HuH-7 (cell line): Measurements from ENCODE around the gene CETP.
A peak's percentile ranks its signal among the peaks of the same experiment; 100 is the strongest.

Experiments used
- DNase-seq: peaks from one replicate; pipeline ENCODE4 v3.0.0; 2011; ENCODE audit warnings: low spot score

CETP gene

GRCh38 chr16:56961851-56962281, at the start of gene CETP:
Gene CETP (plus strand): TSS chr16:56961950. CDS start chr16:56961980, 30 bp downstream.
- DNase-seq: no peak

- DNase-seq: no peak
Measured at GRCh38 chr16:56912746-56913708, 48.7 kb upstream of the CETP start.

DNA sequence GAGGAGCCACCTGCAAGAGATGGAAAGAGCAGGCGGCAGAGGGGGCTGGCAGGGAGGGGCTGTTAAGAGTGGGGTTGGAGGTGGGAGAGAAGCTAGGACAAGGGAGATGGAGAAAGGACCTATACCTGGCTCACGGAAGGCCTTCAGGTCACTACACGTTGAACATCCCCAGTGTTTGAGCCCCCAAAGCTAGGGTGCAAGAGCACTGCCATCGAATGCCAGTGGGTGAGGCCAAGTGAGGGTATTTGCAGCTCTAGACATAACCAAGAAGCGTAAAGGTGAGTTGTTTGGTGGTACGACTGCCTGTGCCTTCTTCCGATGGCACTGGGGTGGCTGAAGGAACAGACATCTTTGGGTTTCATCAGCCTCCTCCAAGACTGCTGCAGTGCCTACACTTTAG, 46.9 kb upstream of the CETP start:
- no peak for DNase-seq

DNA sequence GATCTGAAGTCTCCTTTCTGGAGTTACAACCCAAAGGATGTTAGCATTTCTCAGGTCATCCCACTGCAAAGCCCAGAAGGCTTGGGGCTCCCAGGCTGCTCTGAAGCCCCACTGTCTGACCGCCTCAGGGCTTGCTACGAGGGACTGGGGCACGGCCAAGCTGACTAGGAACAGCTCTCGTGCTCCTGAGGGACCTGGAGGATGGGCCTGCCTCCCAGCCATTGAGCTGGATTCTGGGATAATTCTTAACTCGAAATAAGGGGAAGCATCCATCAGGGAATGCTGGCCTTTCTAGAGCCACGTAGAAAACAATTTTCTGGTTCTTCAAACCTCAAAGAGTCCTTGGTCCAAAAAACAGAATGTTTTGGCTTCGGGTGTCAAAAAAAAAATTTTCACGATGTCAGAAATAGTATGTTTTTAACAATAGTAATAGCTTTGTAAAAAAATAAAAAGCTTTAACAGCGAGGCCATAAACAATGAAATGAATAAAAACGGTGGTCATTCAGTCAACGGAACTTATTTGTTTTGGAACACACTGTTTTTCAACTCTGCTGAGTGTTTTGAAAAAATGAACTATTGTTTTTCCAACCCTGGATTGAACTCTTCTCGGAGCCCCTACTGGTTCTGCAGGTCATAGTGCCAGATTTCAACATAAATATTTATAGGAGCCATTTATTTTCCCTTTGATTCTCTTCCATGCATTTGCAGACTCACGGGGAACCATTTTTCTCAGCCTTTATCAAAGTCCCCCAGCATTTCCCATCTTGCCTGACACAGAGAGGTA, 46.2 kb upstream of the CETP start:
- no peak for DNase-seq

DNA sequence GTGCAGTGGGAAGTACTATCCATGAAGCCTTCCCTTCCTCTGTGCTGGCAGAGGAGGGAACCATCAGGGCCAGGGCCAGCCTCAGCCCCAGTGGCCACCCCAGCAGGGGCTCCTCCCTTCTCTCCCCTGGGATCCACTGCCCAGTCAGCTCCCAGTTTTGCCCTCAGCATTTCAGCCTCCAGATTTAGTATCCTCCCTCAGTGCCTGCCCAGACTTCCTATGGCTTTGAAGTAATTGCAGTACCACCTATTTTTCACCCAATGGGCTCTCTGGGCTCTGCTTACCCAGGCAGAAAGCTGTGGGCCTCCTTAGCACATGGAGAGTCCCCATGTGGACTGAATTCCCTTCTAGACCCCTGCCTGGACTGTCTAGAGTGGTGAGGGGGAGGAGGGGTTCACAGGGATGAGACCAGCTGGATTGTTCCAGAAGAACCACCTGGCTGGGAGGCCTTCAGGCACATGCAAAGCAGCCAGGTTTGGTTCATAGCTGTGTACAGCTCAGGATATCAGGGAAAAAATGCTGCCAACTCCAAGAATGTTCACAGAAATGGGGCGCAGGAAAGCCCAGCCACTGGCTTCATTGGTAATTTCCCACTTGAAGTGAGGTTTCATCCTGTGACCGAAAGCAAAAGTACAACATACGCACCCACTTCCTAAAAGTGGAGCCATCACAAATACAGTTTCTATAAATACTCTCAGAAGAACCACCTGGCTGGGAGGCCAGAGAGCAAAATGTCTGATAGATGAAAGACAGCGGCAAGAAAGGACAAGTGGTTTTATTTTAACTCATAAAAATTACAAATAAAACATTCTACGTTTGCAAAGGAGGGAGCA, 45.0 kb upstream of the CETP start:
- no peak for DNase-seq

- DNase-seq: no peak
Measured at GRCh38 chr16:56918467-56919012, 43.2 kb upstream of the CETP start.

DNA sequence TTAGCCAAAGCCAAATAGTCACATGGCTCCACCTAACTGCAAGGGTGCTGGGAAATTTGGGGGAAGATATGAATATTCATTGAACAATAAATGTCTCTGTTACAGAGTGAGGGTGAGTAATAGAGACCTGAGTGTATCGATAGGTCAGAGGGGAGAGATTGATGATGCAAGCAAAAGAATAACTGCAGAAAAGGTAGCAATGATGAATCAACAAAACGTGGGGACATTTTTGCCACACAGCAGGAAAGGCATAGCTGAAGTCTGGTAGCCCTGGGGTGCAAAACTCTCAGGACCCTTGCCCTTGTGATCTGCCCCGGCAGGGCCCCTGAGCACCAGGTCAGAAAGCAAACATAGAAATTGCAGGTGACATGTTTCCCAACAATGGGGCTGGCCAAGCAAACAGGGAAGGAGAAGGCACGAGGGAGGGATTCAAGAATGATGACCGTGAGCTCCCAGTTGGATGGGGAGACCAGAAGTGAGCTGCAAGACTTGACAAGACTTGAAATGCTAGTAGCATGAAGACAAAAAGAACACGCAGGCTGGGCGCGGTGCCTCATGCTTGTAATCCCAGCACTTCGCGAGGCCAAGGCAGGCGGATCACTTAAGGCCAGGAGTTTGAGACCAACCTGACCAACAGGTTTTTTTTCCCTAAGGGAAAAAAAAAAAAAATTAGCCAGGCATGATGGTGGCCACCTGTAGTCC, 42.5 kb upstream of the CETP start:
- peak; percentile 29 for DNase-seq

- DNase-seq: no peak
Measured at GRCh38 chr16:56921571-56921970, 40.2 kb upstream of the CETP start.

- no peak for DNase-seq
Measured at GRCh38 chr16:56923481-56924091, 38.2 kb upstream of the CETP start.

- DNase-seq: no peak
Measured at GRCh38 chr16:56927471-56927870, 34.3 kb upstream of the CETP start.

GRCh38 chr16:56929639-56930038, 32.1 kb upstream of the CETP start:
- DNase-seq: no peak

- DNase-seq: no peak
Measured at GRCh38 chr16:56930486-56931270, 31.1 kb upstream of the CETP start.

GRCh38 chr16:56931271-56931891, 30.4 kb upstream of the CETP start:
- DNase-seq: no peak

GRCh38 chr16:56931892-56932720, 29.6 kb upstream of the CETP start, which contains the start of gene HERPUD1:
Gene HERPUD1 (plus strand): TSS chr16:56932142. CDS start chr16:56932245, 103 bp downstream.
- DNase-seq: peak; percentile 94

DNA sequence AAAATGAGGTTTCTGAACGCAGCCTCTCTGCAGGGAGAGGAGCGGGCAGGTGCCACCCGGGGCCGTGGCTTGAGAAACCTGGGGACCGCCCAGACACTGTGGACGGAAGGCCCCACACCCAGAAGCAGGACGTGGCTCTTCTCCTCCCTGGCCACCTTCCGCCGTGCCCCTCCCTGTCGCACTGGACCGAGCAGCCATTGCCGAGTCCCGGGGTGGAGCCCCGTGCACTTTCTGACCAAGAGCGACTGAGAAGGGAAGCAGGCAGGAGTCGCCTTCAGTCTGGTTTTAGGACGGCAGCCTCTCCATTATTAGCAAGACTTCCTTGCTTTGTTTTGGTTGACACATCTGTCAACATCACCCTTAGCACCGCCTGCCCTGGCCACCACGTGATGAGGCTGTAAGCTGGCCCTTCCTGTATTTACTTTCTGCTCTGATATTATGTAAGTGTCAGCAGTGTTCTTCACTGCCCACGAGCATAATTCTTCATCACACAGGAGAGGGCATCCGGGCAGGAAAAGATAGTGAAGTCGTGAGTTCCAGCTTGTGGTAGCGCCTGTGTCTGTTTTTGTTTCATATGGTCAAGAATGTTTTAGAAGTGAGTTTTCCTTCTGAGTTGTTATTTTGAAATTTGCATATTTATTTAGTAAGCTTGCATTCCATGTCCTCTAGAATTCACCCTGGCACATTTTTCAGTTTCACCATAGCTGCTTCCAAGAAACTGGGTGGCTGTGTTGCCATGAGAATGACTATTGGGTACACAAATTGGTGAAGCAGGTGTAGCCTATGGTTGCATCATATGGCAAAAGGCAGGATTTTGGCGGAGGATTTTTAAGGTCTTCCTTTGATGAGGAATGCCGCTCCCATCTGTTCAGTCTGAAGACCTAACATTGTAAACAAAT, 28.8 kb upstream of the CETP start:
- peak; percentile 54 for DNase-seq

DNA sequence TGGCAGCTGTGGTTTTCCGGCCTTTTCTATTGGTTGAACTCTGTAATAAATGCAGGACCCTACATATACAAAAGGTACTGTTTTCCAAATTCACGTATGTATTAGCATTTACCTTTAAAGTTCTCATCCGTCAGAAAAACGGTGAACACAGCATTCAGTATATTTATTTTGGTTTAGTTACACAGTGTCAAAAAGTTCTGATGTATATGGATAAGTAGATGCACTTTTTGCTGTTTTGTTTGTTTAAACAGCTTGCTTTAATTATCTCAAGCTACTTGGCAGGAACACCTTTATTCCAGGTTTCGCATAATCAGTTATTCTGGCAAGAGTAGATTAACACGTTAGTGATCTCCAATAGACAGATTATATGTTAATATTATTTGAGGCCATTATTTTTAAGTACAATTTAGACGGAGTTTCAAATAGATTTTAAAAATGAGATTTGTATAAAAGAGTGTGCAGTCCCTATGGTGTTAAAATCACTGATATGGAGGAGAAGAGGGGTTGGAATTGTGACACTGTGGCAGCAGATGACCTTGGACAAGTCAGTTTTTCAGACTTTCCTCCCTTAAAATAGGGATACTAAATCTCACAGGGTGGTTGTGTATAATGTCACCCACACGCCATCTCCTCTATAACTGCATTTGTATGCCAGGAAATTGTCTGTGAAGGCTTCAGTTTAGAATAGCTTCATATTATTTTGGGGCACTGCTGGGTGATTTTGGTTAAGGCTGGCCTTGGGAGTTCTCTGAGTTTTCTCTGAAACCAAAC, 27.7 kb upstream of the CETP start:
- no peak for DNase-seq
